Smooth muscle cell (in vitro differentiated cells): ENCODE measurements around the gene TOLLIP. TPM values are rescaled to one million over a fixed set of nuclear protein-coding genes. Genes with fewer than 3 reads are reported as not detected.

Experiments used
- DNase-seq: peaks from one replicate; lab custom pipeline; 2025; ENCODE audit not compliant: unreplicated experiment; lab: John Stamatoyannopoulos, UW
- H2AFZ ChIP-seq: fragments of 200-600 bp; sonication (generic); 2 replicates; pipeline ENCODE4 v1.6.0; 2016; ENCODE audit warnings: antibody characterized with exemption, low read depth, mild to moderate bottlenecking
- H3F3A ChIP-seq: fragments of 200-600 bp; sonication (generic); 2 replicates; pipeline ENCODE4 v1.6.0; 2017; ENCODE audit warnings: antibody characterized with exemption, low read depth
- H3K27ac ChIP-seq: fragments of 200-600 bp; sonication (generic); 2 replicates; pipeline ENCODE4 v1.5.1; 2016; ENCODE audit warnings: low read depth, mild to moderate bottlenecking
- H3K27me3 ChIP-seq: fragments of 200-600 bp; sonication (generic); 2 replicates; pipeline ENCODE4 v1.6.1; 2016; ENCODE audit warnings: low read depth, mild to moderate bottlenecking
- H3K36me3 ChIP-seq: fragments of 200-600 bp; sonication (generic); 2 replicates; pipeline ENCODE4 v1.5.1; 2016; ENCODE audit warnings: low read depth
- H3K4me1 ChIP-seq: fragments of 200-600 bp; sonication (generic); 2 replicates; pipeline ENCODE4 v1.5.1; 2016; ENCODE audit warnings: low read depth
- H3K4me2 ChIP-seq: fragments of 200-600 bp; sonication (generic); 2 replicates; pipeline ENCODE4 v1.6.0; 2016; ENCODE audit warnings: mild to moderate bottlenecking
- H3K4me3 ChIP-seq: fragments of 200-600 bp; sonication (generic); 2 replicates; pipeline ENCODE4 v1.5.1; 2016; ENCODE audit warnings: mild to moderate bottlenecking
- H3K79me2 ChIP-seq: fragments of 200-600 bp; sonication (generic); 2 replicates; pipeline ENCODE4 v1.6.0; 2016; ENCODE audit warnings: low read depth, mild to moderate bottlenecking
- H3K9ac ChIP-seq: fragments of 200-600 bp; sonication (generic); 2 replicates; pipeline ENCODE4 v1.6.0; 2016; ENCODE audit warnings: low read depth
- H3K9me3 ChIP-seq: fragments of 200-600 bp; sonication (generic); replicated peaks from 2 replicates; pipeline ENCODE4 v1.5.1; 2016; ENCODE audit warnings: low read depth
- H4K20me1 ChIP-seq: fragments of 200-600 bp; sonication (generic); 2 replicates; pipeline ENCODE4 v1.6.0; 2016; ENCODE audit warnings: low read depth
- WGBS: methylation state at CpG from one replicate; pipeline ENCODE4 v1.1.7; 2016; ENCODE audit warnings: low lambda C conversion rate; 5-methylcytosine and 5-hydroxymethylcytosine counted together
- polyA plus RNA-seq: library from polyadenylated mRNA; unstranded; fragments of >200 nt; fragmentation: Nextera tagmentation; extraction: Ambion mirVana; gene quantifications from 2 replicates; pipeline ENCODE4 v1.2.1, GENCODE V29; 2016
- total RNA-seq: library from RNA; depleted of rRNA; stranded (reverse); fragments of >200 nt; gene quantifications from 2 replicates; pipeline ENCODE4 v1.2.3, GENCODE V29; 2014
- TF ChIP-seq, protein P1 (sequence below): fragments of 200-600 bp; sonication (generic); IDR thresholded peaks from 2 replicates; pipeline ENCODE4 v1.5.1; 2017; ENCODE audit warnings: borderline replicate concordance, mild to moderate bottlenecking, antibody characterized with exemption; ENCODE audit not compliant: insufficient read depth, poor library complexity, severe bottlenecking

TOLLIP gene
- total and polyA plus RNA-seq, 2 experiments from 2014 or later, result 20.3 to 63.0 TPM

DNA sequence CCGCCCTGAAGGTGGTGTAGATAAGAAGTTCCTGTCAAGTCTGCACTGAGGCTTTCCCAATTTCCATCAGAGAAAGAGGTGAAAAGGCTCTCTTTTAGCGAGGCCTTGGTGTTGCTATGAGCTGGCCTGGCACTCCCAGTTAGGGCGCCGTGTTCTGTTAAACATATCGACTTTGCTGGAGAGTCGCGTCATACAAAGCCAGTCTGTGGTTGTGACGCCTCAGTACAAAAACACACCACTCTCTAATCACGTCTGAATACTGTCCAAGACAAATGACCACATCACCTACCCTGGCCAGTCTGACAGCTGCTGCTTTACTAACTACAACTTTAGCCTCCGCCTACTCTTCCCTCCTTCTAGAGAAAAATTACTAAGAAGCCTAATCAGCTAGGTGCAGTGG is 8.0 kb upstream of the TOLLIP start:
- no peaks in the 10 kb centered on the region for H3F3A ChIP-seq
- TF ChIP-seq, protein P1, sequence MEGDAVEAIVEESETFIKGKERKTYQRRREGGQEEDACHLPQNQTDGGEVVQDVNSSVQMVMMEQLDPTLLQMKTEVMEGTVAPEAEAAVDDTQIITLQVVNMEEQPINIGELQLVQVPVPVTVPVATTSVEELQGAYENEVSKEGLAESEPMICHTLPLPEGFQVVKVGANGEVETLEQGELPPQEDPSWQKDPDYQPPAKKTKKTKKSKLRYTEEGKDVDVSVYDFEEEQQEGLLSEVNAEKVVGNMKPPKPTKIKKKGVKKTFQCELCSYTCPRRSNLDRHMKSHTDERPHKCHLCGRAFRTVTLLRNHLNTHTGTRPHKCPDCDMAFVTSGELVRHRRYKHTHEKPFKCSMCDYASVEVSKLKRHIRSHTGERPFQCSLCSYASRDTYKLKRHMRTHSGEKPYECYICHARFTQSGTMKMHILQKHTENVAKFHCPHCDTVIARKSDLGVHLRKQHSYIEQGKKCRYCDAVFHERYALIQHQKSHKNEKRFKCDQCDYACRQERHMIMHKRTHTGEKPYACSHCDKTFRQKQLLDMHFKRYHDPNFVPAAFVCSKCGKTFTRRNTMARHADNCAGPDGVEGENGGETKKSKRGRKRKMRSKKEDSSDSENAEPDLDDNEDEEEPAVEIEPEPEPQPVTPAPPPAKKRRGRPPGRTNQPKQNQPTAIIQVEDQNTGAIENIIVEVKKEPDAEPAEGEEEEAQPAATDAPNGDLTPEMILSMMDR, result no peak
- no peak overlapping the region for H3K9ac ChIP-seq
- no peaks in the 10 kb centered on the region for H3K9me3 ChIP-seq
- no peak overlapping the region for H2AFZ ChIP-seq
- no peak overlapping the region for H3K27ac ChIP-seq
- H3K27me3 ChIP-seq, result peaks cover 3% of the 10 kb centered on the region
- no peaks in the 10 kb centered on the region for H3K4me1 ChIP-seq
- WGBS, result 93% methylated on average over 10 of the region's 10 CpGs
- no peaks in the 10 kb centered on the region for H3K79me2 ChIP-seq
- no peak for DNase-seq
- H3K4me3 ChIP-seq, result no peak overlapping the region
- no peaks in the 10 kb centered on the region for H3K36me3 ChIP-seq
- no peak overlapping the region for H3K4me2 ChIP-seq
- H4K20me1 ChIP-seq, result no peaks in the 10 kb centered on the region

DNA sequence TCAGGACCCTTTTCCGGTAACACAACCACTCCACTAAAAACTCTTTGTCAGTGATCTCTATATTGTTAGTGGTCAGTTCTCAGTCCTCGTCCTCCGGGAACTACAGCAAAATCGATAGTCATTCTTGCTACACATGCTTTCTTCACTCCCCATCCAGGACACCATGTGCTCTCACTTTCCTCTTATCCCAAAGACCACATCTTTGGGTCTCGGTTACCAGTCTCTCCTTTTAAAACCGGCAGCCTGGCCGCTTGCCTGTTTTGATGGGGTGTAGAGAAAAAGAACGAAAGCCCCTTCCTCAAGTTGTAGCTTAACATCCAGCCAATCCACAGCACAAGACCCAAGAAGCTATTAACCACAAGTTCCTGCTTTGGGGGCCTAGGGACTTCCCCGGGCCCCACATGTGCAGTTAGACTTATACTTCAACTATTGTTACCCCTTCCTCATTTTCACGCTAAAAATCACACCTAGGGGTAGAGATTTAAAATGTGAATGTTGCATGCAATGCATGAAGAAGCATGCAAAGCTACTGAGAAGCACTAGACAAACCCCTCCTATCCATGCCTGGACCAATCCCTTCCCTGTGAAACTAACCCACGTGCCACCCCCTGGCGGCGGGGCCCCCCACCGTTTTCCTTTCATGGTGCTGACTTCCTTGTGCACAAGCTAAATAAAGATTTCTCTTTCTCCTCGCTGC is 1.5 kb upstream of the TOLLIP start:
- no peaks in the 10 kb centered on the region for H3K9me3 ChIP-seq
- no peaks in the 10 kb centered on the region for H3F3A ChIP-seq
- peaks cover 35% of the 10 kb centered on the region for H3K79me2 ChIP-seq
- peaks cover 30% of the 10 kb centered on the region for H4K20me1 ChIP-seq
- H3K27me3 ChIP-seq, result no peaks in the 10 kb centered on the region
- DNase-seq, result no peak
- H3K36me3 ChIP-seq, result no peaks in the 10 kb centered on the region
- H3K4me3 ChIP-seq, result no peak overlapping the region
- no peak overlapping the region for H2AFZ ChIP-seq
- 92% methylated on average over 15 of the region's 15 CpGs for WGBS
- no peak overlapping the region for H3K27ac ChIP-seq
- H3K4me1 ChIP-seq, result peaks cover 4% of the 10 kb centered on the region
- no peak overlapping the region for H3K9ac ChIP-seq
- TF ChIP-seq, protein P1, result no peak
- peak overlapping the region; percentile 87 for H3K4me2 ChIP-seq

DNA sequence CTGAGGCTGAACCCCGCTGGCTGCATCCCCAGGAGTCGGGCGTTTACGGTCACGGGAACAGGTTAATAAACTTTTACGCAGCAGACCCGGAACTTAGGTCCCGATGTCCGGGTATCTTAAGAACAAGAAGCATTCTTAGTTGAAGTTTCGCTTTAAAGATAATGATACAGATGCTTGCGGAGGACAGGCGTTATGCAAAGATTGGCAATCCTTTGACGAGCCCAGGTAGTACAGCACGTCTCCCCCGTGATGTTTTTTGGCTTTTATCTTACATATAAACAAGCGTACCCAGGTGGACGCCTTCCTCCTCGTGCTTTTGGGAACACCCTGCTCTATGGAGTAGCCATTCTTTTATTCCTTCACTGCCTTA is 871 bp upstream of the TOLLIP start:
- 87% methylated on average over 18 of the region's 18 CpGs for WGBS
- peak overlapping the region; percentile 56 for H3K9ac ChIP-seq
- peaks cover 41% of the 10 kb centered on the region for H3K79me2 ChIP-seq
- no peaks in the 10 kb centered on the region for H3F3A ChIP-seq
- TF ChIP-seq, protein P1, result no peak
- DNase-seq, result no peak
- no peaks in the 10 kb centered on the region for H3K36me3 ChIP-seq
- peak overlapping the region; percentile 94 for H2AFZ ChIP-seq
- H4K20me1 ChIP-seq, result peaks cover 36% of the 10 kb centered on the region
- no peaks in the 10 kb centered on the region for H3K9me3 ChIP-seq
- H3K4me1 ChIP-seq, result peaks cover 4% of the 10 kb centered on the region
- H3K27me3 ChIP-seq, result no peaks in the 10 kb centered on the region
- peak overlapping the region; percentile 87 for H3K4me2 ChIP-seq
- H3K27ac ChIP-seq, result no peak overlapping the region
- peak overlapping the region; percentile 86 for H3K4me3 ChIP-seq

DNA sequence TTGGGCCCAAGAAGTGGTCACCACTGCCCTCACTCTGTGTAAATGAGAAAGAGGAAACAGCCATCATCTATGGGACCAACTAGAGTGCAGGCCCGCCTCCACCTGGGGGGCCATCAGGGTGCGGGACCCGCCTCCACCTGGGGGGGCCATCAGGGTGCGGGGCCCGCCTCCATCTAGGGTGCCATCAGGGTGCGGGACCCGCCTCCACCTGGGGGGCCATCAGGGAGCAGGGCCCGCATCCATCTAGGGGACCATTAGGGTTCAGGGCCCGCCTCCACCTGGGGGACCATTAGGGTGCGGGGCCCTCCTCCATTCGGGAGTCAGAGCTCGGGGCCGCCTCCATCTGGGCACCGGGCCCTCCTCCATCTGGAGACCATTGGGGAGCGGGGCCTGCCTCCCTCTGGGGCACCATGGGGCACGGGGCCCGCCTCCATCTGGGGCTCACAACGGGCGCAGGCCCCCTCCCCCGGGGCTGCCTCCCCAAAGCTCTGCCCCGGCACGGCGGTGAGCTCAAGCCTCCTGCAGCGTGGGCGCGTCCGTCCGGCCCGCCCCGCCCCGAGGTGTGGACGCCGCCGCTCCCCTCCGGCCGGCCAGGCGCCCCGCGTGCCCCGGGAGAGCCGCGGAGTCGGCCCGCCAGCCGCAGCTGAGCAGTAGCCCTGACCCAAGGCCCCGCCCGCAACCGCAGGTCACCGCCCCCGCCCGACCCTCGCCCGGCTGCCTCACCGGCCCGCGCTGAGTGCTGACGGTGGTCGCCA is 512 bp downstream of the TOLLIP start:
- H4K20me1 ChIP-seq, result peaks cover 50% of the 10 kb centered on the region
- H3K4me1 ChIP-seq, result peaks cover 4% of the 10 kb centered on the region
- no peaks in the 10 kb centered on the region for H3K27me3 ChIP-seq
- H3K9me3 ChIP-seq, result no peaks in the 10 kb centered on the region
- peak overlapping the region; percentile 83 for H3K9ac ChIP-seq
- DNase-seq, result no peak
- TF ChIP-seq, protein P1, result no peak
- H3K4me2 ChIP-seq, result peak overlapping the region; percentile 97
- no peak overlapping the region for H2AFZ ChIP-seq
- H3K36me3 ChIP-seq, result no peaks in the 10 kb centered on the region
- peak overlapping the region; percentile 86 for H3K4me3 ChIP-seq
- H3K79me2 ChIP-seq, result peaks cover 55% of the 10 kb centered on the region
- WGBS, result 27% methylated on average over 17 of the region's 58 CpGs
- no peaks in the 10 kb centered on the region for H3F3A ChIP-seq
- H3K27ac ChIP-seq, result peak overlapping the region; percentile 80
